GM12864 (cell line): Measurements from ENCODE around the gene HSPB2.
"Not testable (repeated sequence)": the region's sequence is repeated elsewhere in the genome, so short reads cannot be mapped to it uniquely, and the experiment has no call there.

Source experiments
- DNase-seq: peaks from one replicate; pipeline ENCODE4 v3.0.0-alpha.2; 2011; ENCODE audit warnings: low read depth
- H3K4me3 ChIP-seq: 2 replicates; pipeline ENCODE4 v1.5.1; 2011; ENCODE audit warnings: mild to moderate bottlenecking, low read depth, low read length, control low read depth
- TF ChIP-seq, protein P1 (sequence below): IDR thresholded peaks from 2 replicates; pipeline ENCODE4 v1.5.1; 2011; ENCODE audit warnings: low read depth, mild to moderate bottlenecking, moderate library complexity, low read length, control low read depth, inconsistent platforms; ENCODE audit errors: missing control alignments

The HSPB2 gene

DNA sequence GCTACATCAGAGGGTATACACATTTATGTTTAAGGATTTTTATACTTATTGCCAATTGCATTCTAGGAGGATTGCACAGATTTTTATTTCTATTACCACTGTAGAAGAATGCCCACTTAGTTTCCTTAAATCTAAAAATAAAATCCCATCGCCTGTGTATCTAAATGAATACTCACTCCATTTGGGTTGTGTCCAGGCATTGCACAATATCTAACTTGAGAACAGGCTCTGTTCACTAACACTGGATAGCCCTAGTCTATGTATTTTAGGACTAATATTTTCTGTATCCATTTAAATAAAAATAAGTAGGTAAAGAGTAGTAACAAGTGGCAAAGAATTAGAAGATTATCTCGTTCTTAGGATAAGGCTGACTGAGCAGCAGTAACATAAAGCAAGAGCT lies 10.3 kb downstream of the HSPB2 start:
- no peak overlapping the region for H3K4me3 ChIP-seq

GRCh38 chr11:111923351-111923788 lies 10.8 kb downstream of the HSPB2 start:
- TF ChIP-seq, protein P1, sequence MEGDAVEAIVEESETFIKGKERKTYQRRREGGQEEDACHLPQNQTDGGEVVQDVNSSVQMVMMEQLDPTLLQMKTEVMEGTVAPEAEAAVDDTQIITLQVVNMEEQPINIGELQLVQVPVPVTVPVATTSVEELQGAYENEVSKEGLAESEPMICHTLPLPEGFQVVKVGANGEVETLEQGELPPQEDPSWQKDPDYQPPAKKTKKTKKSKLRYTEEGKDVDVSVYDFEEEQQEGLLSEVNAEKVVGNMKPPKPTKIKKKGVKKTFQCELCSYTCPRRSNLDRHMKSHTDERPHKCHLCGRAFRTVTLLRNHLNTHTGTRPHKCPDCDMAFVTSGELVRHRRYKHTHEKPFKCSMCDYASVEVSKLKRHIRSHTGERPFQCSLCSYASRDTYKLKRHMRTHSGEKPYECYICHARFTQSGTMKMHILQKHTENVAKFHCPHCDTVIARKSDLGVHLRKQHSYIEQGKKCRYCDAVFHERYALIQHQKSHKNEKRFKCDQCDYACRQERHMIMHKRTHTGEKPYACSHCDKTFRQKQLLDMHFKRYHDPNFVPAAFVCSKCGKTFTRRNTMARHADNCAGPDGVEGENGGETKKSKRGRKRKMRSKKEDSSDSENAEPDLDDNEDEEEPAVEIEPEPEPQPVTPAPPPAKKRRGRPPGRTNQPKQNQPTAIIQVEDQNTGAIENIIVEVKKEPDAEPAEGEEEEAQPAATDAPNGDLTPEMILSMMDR = no peak
- H3K4me3 ChIP-seq = no peak overlapping the region
- DNase-seq = no peak

More for the DNA sequence above, 10.3 kb downstream of the HSPB2 start:
- TF ChIP-seq, protein P1 = no peak
- no peak for DNase-seq

DNA sequence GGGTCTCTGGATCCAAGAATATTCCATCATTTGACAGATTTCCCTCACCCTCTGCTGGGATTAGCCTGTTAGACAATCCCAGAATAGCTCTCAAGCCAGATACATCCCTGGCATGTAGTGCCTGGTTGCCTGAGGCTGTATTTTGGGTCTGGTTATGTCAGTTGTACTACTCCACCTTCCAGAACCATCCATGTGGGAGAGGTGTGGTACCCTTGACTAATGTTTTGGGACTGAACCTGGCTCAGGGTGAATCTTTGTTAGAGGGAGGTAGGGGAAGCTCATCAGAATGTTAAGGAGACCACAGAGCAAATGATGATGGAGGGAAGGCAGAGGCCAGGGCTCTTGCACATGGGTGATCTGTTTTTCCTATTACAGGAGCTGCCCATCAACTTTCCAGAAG lies 11.4 kb downstream of the HSPB2 start:
- TF ChIP-seq, protein P1 = no peak
- no peak for DNase-seq
- H3K4me3 ChIP-seq = no peak overlapping the region

DNA sequence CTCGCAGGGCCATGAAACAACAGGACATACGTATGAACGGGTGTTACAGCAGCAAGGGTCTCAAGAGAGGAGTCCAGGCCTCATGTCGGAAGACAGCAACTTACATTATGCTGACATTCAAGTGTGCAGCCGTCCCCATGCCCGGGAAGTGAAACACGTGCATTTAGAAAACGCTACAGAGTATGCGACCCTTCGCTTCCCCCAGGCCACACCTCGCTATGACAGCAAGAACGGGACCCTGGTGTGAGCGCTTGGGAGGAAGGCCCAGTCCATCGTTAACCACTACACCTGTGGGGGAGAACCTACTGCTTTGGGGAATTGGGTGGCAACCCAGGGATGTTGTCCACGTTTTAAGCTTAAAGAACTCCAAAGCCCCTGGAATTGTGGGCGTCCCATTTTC lies 13.4 kb downstream of the HSPB2 start:
- DNase-seq = no peak
- TF ChIP-seq, protein P1 = no peak
- no peak overlapping the region for H3K4me3 ChIP-seq

DNA sequence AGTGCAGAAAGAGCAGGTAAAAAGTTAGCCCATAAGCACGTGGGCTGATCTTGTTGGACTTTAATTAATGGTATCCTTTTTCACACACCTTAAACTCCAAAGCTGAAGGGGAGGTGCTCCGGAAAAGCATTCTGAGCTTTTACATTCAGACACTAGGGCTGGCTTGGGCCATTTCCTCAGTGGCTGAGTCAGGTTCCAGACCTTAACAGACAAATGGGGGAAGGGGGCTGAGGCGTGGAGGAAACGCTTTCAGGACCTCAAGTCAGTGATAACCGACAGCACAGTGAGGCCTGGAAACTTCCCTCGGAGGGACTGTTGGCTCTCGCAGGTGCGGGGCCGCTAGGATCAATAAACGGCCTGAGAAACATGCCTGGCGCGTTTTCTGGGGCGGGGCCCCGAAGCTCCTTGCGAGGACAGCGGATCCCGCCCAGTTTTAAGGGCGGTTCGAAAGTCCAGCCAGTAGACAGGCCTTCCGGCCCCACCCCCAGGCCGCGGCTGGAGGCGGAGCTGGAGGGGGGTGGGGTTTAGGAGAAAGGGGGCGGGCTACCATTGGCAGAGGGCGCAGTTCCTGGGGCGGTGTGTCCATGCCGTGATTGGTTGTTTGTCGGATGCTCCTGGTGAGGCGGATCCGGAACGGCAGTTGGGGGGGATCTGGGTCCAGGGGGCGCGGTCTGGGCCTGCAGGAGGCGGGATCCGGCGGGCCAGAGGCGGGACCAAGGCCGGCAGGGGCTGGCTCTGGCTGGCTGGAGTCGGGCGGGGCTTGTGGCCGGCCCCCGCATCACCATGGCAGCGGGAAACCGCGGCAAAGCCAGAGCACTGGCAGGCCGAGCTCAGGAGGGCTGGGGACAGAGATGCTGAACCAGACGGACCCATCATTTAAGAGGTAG lies 14.2 kb downstream of the HSPB2 start:
- TF ChIP-seq, protein P1 = peak; percentile 14
- peak overlapping the region; percentile 57 for H3K4me3 ChIP-seq
- peak; percentile 88 for DNase-seq

GRCh38 chr11:111930472-111930871 lies 17.9 kb downstream of the HSPB2 start:
- TF ChIP-seq, protein P1 = no peak
- DNase-seq = no peak
- H3K4me3 ChIP-seq = no peak overlapping the region

- DNase-seq = no peak
- no peak overlapping the region for H3K4me3 ChIP-seq
- TF ChIP-seq, protein P1 = no peak
Observed at GRCh38 chr11:111932611-111932950, 20.0 kb downstream of the HSPB2 start.

DNA sequence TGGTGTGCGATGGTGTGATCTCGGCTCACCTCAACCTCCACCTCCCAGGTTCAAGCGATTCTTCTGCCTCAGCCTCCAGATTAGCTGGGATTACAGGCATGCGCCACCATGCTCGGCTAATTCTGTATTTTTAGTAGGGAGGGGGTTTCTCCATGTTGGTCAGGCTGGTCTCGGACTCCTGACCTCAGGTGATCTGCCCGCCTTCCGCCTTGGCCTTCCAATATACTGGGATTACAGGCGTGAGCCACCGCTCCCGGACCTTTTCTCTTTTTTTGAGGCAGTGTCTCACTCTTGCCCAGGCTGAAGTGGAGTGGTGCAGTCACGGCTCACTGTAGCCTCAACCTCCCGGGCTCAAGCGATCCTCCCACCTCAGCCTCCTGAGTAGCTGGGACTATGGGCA lies 20.6 kb downstream of the HSPB2 start:
- not testable (repeated sequence) for DNase-seq, H3K4me3 ChIP-seq
